GM21717 (cell line): Measurements from ENCODE around the gene TOR4A.
"Not testable (repeated sequence)": the region's sequence is repeated elsewhere in the genome, so short reads cannot be mapped to it uniquely, and the experiment has no call there.

Experiments
- ATAC-seq: cut with Tn5 transposase; IDR thresholded peaks from one replicate; pipeline ENCODE4 v1.9.1; 2021; ENCODE audit warnings: mild to moderate bottlenecking, moderate library complexity; ENCODE audit not compliant: unreplicated experiment

TOR4A gene

DNA sequence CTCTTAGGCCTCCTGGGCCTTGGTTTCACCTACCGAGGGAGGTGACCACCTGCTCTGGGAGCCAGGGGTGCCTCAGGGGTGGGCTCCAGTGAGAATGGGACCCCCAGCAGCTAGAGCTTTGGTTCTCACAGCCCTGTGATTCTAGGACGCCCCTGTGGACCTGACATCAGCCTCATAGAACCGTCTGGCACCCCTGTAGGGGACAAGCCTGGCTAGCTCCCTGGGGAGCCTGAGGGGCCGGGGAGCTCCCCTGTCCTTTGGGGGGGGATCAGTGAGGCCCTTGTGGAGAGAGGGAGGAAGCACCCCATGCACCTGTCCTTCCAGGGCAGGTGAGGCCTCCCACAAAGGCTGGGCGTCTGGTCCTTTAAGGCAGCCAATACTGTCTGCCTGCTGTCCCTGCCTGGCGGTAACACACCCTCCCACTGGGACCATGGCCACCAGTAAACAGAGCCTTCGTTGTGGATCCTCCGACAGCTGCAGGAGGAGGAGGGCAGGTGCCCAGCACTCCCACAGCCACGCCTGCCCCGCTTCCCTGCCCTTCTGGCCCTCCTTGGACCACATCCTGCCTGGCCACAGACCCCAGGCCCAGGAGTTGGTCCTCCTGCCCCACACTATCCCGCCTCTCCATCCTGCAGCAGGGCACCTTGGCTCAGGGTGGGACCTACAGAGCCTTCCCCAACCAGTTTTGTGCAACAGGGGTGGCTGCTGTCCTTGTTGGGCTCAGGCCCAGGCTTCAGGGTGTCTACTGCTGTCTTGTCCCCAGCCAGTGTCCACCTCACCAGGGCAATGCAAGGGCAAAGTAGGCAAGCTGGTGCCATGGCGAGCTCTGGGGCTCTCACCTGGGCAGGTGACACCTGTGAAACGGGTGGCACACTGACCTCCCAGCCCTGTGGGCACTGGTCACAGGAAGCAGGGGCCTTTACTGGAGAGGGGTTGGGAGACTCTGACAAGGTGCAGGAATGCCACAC lies 39.5 kb upstream of the TOR4A start:
- ATAC-seq: no peak

DNA sequence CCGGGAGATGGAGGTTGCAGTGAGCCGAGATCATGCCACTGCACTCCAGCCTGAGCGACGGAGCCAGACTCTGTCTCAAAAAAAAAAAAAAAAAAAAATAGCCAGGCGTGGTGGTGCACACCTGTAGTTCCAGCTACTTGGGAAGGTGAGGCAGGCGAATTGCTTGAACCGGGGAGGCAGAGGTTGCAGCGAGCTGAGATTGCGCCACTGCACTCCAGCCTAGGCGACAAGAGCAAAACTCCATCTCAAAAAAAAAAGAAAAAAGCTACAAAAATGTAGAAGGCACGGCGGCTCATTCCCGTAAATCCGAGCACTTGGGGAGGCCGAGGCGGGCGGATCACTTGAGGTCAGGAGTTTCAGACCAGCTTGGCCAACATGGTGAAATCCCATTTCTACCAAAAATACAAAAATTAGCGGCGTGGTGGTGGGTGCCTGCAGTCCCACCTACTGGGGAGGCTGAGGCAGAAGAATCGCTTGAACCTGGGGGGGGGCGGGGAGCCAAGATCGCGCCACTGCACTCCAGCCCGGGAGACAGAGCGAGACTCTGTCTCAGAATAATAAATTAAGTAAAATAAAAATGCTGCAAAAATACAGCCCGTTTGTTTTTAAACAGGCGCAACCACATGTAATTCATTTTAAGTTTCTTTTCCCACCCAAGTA lies 37.9 kb upstream of the TOR4A start:
- ATAC-seq: not testable (repeated sequence)

DNA sequence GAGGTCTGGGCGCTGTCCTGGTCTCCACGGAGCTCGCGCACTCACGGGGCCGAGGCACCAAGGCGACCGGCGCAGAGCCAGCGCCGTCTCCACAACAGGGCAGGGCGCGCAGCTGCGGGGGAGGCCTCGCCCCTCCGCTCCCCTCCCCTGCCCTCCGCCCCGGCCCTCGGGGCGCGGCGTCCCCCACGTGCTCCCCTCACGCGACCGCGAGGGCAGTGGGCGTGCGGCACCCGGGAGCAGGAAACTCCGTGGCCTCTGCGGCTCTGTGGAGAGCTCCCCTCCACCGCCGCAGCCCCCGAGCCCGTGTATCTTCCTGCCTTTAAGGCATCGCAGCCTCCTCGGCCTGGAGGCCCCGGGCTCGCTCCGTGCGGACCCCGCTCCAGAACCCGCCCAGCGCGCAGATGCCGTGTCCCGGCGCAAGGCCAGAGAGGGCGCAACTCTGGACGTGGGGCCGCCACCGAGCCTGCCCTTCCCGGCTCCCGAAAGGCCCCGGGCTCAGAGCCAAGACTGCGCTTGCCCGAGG lies 37.1 kb upstream of the TOR4A start:
- peak; percentile 13 for ATAC-seq

DNA sequence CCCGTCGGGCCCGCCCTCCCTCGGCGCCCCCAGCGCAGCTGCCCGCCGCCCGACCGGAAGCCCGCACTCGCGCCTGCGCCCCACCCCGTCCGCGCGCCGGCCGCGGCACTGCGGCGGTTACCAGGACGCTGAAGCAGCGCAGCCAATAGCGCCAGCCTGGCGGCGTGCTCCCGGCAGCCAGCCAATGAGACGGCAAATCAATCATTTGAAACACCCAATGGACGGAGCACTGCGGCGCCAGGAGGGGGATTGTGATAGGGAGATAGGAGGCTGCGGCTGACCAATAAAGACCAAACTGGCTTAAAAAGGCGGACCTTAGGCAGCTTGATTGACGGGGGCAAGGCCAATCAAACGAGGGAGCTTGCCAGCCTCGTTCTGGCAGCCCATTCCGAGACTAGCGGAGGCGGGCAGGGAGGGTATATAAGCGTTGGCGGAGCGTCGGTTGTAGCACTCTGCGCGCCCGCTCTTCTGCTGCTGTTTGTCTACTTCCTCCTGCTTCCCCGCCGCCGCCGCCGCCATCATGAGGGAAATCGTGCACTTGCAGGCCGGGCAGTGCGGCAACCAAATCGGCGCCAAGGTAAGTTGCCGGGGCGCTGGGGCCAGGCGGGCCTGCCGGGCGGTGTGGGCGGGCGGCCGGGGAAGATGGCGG lies 36.6 kb upstream of the TOR4A start, which contains the start of gene TUBB4B:
TSS of gene TUBB4B (plus strand) at position 447 of the 649 bp plus-strand sequence. CDS start at position 521, 74 bp downstream.
- ATAC-seq: peak; percentile 59

DNA sequence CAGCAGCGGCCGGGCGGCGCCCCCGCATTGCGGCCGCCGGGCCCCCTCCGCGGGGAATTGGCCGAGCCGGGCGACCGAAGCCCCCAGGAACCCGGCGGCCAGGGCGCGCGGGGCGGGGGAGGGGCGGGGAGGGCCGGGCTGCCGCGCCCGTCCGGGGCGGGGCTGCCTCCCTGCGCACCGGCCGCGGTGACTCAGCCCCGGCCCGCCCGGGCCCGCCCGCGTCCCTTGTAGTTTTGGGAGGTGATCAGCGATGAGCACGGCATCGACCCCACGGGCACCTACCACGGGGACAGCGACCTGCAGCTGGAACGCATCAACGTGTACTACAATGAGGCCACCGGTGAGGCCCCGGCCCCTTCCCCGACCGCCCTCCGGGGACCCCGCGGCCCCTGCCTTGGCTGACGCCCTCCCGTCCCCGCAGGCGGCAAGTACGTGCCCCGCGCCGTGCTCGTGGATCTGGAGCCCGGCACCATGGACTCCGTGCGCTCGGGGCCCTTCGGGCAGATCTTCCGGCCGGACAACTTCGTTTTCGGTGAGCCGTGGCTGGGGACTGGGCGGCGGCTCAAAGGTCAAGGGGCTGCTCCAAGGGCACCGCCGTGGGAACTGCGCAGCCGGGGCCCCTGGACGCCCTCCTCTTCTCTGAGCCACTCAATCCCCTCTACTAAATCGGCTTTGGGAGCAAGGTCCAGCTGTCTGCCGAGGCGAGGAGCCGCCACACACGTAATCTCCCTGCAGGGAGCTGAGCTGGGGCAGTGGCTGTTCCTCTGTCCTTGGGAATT lies 35.8 kb upstream of the TOR4A start:
- peak; percentile 12 for ATAC-seq

DNA sequence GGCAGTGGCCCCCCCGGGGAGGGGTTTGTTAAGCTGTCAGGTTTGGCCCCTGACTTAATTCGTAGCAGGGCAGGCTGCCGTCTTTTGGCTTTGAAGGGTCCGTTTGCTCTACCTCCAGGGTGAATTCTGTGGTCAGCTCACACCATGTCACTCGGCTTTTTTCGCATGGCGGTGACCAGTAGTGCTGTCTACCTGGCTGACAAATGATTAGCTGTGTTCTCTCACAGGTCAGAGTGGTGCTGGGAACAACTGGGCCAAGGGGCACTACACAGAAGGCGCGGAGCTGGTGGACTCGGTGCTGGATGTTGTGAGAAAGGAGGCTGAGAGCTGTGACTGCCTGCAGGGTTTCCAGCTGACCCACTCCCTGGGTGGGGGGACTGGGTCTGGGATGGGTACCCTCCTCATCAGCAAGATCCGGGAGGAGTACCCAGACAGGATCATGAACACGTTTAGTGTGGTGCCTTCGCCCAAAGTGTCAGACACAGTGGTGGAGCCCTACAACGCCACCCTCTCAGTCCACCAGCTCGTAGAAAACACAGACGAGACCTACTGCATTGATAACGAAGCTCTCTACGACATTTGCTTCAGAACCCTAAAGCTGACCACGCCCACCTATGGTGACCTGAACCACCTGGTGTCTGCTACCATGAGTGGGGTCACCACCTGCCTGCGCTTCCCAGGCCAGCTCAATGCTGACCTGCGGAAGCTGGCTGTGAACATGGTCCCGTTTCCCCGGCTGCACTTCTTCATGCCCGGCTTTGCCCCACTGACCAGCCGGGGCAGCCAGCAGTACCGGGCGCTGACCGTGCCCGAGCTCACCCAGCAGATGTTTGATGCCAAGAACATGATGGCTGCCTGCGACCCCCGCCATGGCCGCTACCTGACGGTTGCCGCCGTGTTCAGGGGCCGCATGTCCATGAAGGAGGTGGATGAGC lies 35.0 kb upstream of the TOR4A start:
- ATAC-seq: no peak

DNA sequence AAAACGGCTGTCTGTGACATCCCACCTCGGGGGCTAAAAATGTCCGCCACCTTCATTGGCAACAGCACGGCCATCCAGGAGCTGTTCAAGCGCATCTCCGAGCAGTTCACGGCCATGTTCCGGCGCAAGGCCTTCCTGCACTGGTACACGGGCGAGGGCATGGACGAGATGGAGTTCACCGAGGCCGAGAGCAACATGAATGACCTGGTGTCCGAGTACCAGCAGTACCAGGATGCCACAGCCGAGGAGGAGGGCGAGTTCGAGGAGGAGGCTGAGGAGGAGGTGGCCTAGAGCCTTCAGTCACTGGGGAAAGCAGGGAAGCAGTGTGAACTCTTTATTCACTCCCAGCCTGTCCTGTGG lies 34.3 kb upstream of the TOR4A start:
- not testable (repeated sequence) for ATAC-seq

DNA sequence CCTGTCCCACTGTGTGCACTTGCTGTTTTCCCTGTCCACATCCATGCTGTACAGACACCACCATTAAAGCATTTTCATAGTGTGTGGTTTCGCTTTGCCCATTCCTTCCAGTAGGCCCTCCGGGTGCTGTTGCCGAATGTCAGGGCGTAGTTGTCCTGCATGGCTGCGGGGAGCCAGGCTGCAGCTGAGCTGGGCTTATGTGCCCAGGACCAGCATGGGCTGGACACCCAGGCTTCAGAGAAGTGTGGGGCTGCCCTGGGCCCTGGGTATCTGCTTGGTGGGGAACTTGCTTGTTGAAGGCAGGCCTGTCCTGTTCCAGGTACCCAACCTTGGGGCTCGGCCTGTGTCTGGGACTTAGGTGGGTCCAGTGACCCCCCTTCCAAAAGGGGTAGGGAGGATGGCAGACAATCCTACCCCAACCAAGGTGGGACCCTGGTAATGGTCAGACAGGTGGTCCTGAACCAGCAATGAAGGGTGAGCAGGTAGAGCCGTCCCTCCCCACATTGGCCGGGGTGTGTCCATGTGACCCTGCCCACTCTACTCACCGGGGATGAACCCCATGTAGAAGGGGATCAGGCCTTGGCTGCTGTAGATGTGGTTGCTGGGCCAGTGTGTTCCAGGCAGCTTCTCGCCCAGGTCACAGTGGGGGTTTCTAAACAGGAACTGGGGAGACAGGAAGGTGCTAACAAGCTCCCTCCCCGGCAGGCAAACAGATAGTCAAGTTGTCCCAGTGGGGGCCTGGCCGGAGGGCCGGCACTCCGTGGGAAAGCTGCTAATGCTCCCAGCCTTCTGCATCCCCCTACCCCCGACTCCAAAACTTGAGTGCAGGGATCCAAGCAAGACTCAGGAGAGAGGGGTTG lies 33.7 kb upstream of the TOR4A start:
- ATAC-seq: no peak

DNA sequence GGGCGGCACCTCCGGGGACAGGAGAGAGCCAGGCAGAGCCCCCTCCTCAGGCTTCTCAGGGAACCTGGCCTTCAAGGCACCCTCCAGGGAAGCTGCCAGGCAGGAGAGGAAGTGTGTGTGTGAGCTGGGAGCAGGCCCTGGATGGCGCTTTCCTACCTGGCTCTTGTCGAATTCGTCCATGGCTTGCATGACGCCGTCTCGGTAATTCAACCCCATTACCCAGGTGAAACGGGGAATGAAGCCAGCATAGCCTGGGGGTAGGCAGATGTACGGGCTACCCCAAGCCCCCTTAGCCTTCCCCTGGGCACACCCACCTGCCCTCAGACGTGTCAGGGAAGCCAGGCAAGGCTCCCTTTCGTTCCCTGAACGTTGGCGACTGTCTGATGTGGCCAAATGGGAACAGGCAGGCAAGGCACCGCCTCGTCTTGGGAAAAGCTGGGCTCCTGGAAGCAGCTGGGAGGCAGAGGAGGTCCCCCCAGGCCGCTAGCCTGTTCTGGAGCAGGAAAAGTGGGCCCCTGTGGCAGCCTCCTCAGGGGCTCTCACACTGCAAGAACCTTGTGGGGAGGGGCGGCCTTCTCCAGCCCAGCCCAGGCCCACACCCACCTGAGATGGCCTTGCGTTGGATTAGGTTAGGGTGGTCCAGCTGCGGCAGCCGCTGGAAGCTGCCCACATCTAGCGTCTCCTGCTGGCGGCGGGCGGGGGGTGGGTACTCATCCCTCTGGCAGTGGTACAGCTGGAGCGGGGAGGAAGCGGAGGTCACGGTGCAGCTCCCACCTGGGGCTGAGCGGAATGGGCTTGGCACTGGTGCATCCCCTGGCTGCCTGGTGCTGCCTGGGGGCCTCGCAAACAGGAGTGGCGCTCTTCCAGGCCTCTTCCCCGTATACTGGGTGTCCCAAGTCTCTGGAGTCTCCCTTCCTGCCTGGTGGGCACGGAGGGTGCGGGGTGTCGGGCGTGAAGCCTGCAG lies 32.8 kb upstream of the TOR4A start:
- ATAC-seq: no peak

DNA sequence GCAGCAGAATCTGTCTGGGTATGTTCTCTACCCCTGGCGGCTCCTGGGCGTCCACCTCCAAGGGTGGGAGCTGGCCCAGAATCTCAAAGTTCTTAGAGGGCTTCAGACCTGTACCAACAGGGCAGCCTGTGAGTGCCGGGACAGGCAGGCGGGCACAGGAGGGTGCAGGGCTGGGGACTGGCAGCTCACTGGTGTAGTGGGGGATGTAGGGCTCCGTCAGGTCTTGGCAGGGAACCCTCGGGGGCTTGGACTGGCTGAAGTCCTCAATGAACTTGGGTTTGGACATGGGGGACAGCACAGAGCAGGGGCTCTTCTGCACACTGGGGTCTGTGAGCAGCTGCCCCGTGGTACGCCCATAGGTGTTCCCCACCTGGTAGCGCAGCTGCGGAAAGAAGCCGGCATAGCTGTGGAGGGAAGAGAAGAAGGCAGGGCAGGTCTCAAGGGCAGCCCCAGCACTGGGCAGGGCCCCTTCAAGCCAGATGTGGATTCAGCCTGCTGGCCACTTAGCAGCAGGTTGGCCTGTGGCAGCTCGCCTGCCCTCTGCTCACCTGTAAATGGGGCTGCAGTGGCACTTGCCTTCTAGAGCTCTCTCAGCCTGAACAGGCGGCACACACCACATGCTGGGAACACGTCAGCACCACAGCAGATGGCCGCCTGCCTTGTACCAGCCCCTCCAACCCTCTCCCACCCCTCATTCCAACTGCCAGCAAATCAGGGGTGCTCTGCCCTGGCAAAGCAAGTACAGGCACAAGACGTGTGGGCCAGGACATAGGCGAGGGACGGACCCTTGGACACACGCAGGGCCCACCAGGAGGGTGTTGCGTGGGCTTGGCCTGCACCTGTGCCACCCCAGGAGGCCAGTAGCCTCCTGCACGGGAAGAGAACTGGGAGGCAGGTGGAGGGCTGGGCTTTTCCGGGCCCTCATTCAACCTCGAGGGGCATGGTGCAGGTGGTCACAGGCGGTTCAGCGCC lies 31.8 kb upstream of the TOR4A start:
- ATAC-seq: no peak

DNA sequence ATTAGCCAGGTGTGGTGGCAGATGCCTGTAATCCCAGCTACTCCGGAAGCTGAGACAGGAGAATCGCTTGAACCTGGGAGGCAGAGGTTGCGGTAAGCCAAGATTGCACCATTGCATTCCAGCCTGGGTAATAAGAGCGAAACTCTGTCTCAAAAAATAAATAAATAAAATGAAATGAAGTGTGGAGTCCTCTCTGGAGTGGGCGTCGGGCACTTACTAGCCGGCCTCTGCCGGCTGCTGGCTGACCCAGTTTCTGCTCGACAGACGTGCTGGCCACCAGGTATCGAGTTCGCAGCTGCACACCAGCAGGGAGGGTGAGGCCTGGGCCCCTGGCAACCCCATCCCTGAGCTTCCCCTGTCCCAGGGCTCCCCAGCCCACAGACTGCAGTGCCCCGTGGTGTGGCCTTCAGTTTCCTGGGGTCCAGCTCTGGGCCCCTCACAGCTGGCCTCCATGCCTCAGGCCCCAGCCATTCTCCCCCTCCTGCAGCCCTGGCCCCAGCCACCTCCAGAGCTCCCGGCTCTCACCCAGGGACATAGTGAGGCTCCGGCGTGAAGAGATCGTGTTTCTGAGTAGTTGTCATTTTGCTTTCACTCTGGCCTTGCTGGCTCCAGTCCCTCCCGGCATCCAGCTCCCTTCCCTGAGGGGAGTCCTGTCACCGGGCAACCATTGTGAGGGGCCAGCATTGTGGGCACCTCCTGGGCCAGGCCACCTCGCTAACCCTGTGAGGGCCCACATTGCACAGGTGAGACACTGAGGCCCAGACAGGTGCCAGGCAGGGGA lies 30.2 kb upstream of the TOR4A start:
- no peak for ATAC-seq

DNA sequence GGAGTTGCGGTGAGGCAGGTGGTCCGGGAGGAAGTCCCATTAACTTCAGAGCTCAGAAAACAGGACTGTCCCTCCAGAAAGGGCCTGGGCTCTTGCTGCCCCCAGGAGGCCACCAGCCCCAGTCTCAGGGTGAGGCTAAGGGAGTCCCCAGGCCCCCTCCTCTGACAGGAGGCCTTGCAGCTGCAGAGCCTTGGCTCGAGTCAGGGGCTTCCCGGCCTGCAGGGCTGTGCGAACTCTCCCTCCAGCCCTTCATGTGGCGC lies 29.7 kb upstream of the TOR4A start:
- ATAC-seq: no peak

DNA sequence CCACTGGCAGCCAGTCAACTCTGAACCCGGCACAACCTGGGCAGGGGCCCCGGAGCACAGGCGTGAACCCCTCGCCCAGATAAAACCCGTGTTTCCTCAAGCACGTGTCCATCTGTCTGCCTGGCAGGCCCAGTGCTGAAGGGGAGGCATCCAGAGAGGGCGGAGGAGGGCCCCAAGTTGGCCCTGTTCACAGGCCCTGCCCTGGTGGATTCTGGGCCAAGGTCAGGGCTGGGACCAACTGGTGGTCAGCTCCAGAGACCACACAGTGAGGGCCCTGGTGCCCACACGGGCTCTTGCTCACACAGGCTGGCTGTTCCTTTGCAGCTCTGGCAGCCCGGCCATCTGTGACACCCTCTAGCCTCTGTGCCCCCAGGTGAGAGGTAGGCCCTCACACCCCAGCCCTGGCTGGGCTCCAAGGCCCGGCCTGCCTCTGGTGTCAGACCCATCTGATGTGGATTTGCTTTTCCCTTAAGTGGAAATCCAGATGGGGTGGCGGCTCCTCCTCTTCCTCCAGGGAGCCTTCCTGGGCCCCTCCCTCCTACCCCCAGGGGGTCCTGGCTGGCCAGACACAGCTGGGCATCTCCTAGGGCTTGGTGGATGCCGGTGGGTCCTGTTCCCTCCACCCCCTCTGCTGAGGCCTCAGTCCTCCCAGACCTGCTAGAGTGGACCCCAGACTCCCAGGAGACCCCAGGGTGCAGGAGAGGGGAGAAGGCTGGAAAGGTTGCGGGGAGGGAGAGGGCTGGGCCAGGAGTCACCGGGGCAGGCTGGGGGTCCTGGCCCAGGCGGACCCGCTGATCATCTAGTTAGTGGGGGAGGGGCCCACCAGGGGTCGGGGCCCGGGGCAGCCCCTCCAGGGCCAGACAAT lies 27.0 kb upstream of the TOR4A start:
- ATAC-seq: no peak

DNA sequence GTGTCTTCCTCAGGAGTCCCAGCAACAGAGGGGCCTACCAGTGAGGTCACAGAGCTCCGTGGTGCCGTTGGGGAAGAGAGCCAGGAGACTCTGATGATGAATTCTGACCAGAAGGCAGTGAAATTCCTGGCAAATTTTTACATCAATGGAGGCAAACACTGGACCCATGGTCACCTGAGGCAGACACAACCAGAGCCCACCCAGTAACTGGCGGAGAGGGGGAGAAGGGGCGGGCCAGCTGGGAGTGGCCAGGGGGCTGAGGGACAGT lies 26.4 kb upstream of the TOR4A start, which contains the start of gene STPG3:
TSS of gene STPG3 (plus strand) at position 93 of the 268 bp plus-strand sequence. CDS start at position 94, 1 bp downstream.
- no peak for ATAC-seq
